Testis (tissue), 2 donors: ENCODE measurements around the gene SOS2.

Source experiments
- CTCF ChIP-seq, 3 experiments: fragments of 450-650 bp in 2 of 3; fragments of 200-600 bp in 1 of 3; sonication (generic) in 1 of 3; IDR thresholded peaks; one replicate each; pipeline ENCODE4 v1.5.1; 2016 to 2019; ENCODE audit warnings: antibody characterized with exemption in 3 of 3, mild to moderate bottlenecking in 2 of 3, moderate library complexity in 1 of 3
- POLR2A ChIP-seq: fragments of 450-650 bp; IDR thresholded peaks from one replicate; pipeline ENCODE4 v1.6.1; 2017; ENCODE audit warnings: antibody characterized with exemption, mild to moderate bottlenecking, moderate library complexity

- TF ChIP-seq CTCF (IDR thresholded peaks at IDR 0.05) = no peak
- TF ChIP-seq POLR2A = no peak
Measured at GRCh38 chr14:50215416-50215815, 16.0 kb downstream of the SOS2 start.
